ENCODE results near the gene KIF18B. TPM values are rescaled to one million over a fixed set of nuclear protein-coding genes. Genes with fewer than 3 reads are reported as not detected.
A peak's percentile ranks its signal among the peaks of the same experiment; 100 is the strongest.

KIF18B gene
- polyA plus RNA-seq, 4 donors: 7.3 to 20.8 (median 14.3) TPM

DNA sequence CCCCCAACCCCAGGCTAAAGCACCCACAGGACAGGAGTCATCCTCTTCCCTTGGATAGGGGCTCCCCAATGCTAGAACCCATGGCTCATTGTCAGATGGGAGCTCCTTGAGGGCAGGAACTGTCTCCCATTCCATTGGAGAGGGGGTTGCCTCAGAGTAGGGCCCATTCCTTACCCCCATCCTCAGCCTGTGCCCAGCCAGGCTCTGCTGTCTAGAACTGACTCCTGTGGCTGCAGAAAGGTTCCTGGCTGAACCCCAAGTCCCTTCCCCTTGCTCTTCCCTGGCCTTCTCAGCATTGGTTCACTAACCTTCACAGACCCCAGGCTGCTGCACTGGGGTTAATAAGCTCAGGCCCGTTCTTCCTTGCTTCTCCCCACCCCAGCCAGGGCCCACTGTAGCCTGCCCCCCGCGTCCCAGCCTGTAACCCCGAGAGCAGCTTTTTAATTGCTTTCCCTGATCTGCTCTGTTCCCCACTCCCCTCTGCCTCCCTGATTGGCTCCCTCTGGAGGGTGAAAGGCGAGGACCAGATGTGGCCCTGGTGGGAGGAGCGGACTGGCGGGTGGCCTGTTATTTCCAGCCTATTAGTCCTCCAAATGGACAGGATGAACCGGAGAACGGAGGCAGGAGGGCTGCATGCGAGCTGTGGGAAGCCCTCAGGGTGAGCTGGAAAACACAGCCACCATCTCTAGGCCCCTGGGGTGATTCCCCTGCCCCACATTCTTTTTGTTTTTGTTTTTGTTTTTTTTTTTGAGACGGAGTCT is 26.3 kb downstream of the KIF18B start:
- DNase-seq (ENCODE audit: low read depth in 4 of 4, low spot score in 2 of 4): no peak

DNA sequence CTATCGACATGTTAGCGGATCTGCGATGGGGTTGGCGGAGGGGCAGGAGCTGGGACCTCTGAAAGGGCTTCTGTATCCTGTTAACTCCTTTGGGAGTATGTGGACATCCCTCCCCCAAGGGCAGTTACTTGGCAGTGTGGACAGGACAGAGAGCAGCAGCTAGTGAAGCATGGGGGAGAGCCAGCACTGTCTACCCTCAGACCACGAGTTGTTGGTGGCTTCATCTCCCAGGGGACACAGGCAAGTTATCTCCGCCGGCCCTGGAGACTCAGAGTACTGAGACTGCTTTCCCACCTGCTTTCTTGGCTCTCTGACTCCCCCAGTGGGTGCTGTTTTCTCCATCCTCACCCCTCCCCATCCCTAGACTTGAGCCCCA is 27.0 kb downstream of the KIF18B start:
- DNase-seq (ENCODE audit: low read depth in 4 of 4, low spot score in 2 of 4): no peak

DNA sequence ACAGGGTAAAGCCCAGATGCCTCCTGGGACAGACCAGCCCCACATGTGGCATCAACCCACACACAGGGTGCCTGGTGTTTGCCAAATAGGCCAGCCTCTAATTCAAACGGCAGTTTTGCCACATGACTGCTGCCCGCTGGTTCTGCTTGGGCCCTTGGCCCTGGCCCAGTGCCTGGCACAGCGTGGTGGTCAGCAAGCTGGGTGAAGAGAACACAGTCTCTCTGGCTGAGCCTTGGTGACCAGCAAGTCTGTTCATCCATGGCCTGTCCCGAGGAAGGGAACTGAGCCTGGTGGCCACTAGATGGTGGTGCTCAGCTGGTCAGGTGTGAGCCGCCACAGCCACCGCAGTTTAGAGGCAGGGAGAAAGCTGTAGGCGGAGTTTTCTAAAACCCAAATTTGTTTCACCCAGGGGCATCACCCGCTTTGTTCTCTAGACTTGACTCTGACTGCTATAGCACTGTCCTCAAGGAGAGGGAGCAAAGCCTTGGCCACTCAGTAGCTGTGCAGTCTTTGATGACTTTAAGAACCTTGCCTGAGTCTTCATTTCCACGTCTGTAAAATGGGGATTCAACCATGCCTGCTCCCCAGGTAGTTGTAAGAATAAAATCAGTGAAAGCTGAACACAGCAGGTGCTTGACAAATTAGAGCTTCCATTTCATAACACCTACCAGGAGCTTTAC is 27.5 kb downstream of the KIF18B start:
- peak in 2 of 4 donors; percentile 58 to 59 for DNase-seq (ENCODE audit: low read depth in 4 of 4, low spot score in 2 of 4)

- no peak for DNase-seq (ENCODE audit: low read depth in 4 of 4, low spot score in 2 of 4)
Measured at GRCh38 chr17:44919411-44919810, 28.2 kb downstream of the KIF18B start.

- DNase-seq (ENCODE audit: low read depth in 4 of 4, low spot score in 2 of 4): no peak
Measured at GRCh38 chr17:44918006-44918405, 29.6 kb downstream of the KIF18B start.

GRCh38 chr17:44917456-44917855 is 30.1 kb downstream of the KIF18B start:
- no peak for DNase-seq (ENCODE audit: low read depth in 4 of 4, low spot score in 2 of 4)

- DNase-seq (ENCODE audit: low read depth in 4 of 4, low spot score in 2 of 4): no peak
Measured at GRCh38 chr17:44916781-44917241, 30.8 kb downstream of the KIF18B start.

- no peak for DNase-seq (ENCODE audit: low read depth in 4 of 4, low spot score in 2 of 4)
Measured at GRCh38 chr17:44915862-44916780, 31.5 kb downstream of the KIF18B start.

DNA sequence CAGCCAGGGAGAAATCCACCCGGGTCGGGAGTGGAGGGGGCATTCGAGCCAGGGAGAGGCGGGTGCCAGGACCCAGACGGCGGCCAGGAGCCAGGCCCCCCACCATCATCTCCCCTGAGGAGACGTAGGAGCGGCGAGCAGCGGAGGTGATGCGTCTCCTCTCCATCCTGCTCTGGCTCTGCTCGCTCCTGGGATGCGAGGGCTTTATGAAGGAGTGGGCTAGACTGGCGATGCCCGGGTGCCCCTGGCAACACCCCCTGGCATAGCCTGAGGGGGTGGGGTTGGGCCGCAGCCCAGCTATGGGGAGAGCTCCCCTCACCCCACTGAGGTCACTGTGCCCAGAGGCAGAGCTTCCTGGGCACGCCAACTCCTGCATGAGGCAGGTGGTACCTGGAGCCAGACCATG is 32.2 kb downstream of the KIF18B start, which contains the start of gene GFAP:
Gene GFAP (minus strand): TSS at position 180 of the 406 bp plus-strand sequence. CDS start 14 bp downstream, at position 166.
- DNase-seq (ENCODE audit: low read depth in 4 of 4, low spot score in 2 of 4): no peak

GRCh38 chr17:44914698-44915271 is 32.8 kb downstream of the KIF18B start:
- no peak for DNase-seq (ENCODE audit: low read depth in 4 of 4, low spot score in 2 of 4)

GRCh38 chr17:44914148-44914547 is 33.4 kb downstream of the KIF18B start:
- no peak for DNase-seq (ENCODE audit: low read depth in 4 of 4, low spot score in 2 of 4)

GRCh38 chr17:44913676-44914075 is 33.9 kb downstream of the KIF18B start:
- no peak for DNase-seq (ENCODE audit: low read depth in 4 of 4, low spot score in 2 of 4)

DNA sequence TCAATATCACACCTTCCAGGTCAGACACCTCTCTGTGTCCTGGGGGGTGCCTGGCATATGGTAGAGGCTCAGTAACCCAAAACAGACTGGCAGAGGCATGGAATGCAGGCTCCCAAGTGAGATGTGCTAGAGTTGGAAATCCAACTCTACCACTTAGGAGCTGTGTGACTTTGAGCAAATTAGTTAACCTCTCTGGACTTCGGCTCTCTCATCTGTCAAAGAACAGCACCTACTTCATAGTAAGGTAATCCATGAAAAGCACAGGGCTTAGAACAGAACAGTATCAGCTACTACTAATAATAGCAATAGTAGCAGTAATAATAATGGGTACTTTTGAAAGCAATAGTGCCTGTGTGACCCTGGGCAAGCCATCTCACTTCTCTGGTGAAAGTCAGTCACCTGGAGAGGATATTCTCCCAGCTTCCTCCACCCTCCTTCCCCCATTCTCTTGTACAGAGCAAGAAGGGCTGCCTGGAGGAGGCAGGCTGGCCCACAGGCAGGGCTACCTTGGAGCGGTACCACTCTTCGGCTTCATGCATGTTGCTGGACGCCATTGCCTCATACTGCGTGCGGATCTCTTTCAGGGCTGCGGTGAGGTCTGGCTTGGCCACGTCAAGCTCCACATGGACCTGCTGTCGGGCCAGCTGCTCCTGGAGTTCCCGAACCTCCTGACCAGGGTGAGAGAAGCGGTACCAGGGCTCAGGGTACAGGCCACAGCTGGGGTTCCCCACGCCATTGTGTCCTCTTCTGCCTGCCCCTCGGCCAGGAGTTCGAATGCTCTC is 34.6 kb downstream of the KIF18B start:
- no peak for DNase-seq (ENCODE audit: low read depth in 4 of 4, low spot score in 2 of 4)

DNA sequence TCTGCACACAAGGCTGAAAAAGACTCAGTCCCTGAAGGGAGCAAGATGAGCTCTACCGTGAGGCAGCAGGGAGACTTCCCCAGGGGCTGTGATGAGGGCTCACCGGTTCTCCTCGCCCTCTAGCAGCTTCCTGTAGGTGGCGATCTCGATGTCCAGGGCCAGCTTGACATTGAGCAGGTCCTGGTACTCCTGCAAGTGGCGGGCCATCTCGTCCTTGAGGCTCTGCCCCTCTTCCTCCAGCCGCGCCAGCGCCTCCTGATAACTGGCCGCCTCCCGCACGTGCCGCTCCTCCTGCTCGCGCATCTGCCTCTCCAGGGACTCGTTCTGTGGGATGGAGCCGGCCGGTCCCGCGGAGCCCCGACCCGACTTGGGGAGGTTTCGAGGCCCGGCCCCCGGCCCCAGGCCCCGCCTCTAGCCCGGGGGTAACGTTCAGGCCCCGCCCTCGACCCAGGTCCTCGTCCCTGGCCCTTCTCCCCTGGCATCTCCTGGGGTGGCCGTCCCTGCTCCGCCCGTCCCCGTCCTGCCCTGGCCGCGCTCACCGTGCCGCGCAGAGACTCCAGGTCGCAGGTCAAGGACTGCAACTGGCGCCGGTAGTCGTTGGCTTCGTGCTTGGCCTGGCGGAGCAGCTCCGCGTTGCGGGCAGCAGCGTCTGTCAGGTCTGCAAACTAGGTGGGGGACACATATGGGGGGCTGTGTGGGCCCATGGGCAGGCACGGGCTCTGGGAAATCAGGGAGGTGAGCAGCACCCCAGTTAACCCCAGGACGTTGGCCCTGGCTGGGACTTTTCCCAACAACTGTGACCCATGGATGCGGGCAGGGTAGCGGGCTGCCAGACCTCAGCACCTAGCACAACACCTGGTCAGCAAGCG is 36.2 kb downstream of the KIF18B start:
- peak in 1 of 4 donors; percentile 27 for DNase-seq (ENCODE audit: low read depth in 4 of 4, low spot score in 2 of 4)

DNA sequence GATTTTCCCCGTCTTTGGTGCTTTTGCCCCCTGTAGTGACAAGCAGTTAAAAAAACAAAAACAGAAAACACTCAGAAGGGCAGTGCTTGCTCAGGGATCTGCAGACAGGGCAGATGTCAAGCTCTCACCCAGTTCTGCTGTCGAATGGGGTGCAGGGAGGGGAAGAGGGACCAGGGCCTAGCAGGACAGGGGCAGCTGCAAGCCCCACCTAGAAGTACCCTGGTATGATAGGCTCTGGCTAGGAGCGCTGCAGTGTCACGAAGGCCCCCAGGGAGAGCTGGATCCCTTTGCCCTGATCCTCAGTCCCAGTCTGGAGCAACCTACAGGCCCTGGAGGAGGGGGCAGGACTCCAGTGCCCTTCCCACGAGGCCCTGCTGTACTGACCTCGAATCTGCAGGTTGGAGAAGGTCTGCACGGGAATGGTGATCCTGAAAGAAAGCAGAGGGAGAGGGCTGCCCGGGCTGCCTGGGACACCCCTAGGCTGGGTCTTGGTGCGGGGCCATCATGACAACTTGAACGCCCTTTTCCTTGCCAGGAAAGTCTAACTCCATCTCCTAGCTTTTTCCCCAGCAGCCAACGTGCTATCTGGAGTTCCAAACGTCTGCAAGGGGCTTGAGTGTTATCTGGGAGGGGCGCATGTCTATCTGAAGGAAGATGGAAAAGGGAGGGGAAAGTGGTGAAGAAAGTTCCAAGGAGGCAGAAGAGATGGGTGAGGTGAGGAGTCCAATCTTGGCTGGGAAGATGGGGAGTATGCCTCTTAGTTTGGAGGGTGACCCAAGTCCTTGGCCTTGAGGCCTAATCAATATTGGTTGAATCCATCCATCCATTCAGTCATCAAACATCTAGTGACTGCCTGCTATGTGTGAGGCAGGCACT is 37.1 kb downstream of the KIF18B start:
- DNase-seq (ENCODE audit: low read depth in 4 of 4, low spot score in 2 of 4): no peak

- DNase-seq (ENCODE audit: low read depth in 4 of 4, low spot score in 2 of 4): no peak
Measured at GRCh38 chr17:44909681-44910144, 37.9 kb downstream of the KIF18B start.

DNA sequence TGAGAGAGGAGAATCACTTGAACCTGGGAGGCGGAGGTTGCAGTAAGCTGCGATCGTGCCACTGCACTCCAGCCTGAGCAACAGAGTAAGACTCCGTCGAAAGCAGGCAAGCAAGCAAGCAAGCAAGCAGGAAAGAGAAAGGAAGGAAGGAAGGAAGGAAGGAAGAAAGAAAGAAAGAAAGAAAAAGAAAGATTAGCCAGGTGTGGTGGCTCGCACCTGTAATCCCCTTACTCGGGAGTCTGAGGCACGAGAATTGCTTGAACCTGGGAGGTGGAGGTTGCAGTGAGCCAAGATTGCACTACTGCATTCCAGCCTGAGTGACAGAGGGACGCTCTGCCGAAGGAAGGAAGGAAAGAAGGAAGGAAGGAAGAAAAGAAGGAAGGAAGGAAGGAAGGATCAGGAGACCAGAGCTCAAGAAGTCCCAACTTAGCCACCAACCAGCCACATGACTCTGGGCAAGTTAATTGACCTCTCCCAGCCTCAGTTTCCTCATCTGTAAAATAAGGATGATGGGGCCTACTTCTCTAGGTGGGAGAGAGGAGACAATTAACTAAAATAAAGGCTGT is 38.7 kb downstream of the KIF18B start:
- no peak for DNase-seq (ENCODE audit: low read depth in 4 of 4, low spot score in 2 of 4)
